Natural killer cell (primary cell): Measurements from ENCODE around the gene SYNGR1. TPM values are rescaled to one million over a fixed set of nuclear protein-coding genes. Genes with fewer than 3 reads are reported as not detected.

Source experiments
- ATAC-seq, 3 donors: fragments of 150-1000 bp in 2 of 3; fragments of 200-7000 bp in 1 of 3; cut with Tn5 transposase; 1 replicate in 1 of 3; 2 replicates in 2 of 3; pipeline ENCODE4 v1.10.0; 2021; ENCODE audit warnings: mild to moderate bottlenecking in 2 of 3, moderate library complexity in 2 of 3
- DNase-seq, 2 donors: peaks; one replicate each; pipeline versions ENCODE4 v3.0.0 to v3.0.0-alpha.2; 2013 to 2021; ENCODE audit warnings: mixed read lengths in 1 of 2
- H3K27ac ChIP-seq: one replicate; pipeline ENCODE4 v1.5.1; 2013; ENCODE audit warnings: mild to moderate bottlenecking, low read length
- H3K27me3 ChIP-seq: one replicate; pipeline ENCODE4 v1.6.1; 2013; ENCODE audit warnings: low read length; ENCODE audit not compliant: control insufficient read depth, insufficient read depth
- H3K36me3 ChIP-seq: one replicate; pipeline ENCODE4 v1.6.1; 2013; ENCODE audit warnings: low read length; ENCODE audit not compliant: control insufficient read depth, insufficient read depth
- H3K4me1 ChIP-seq: one replicate; pipeline ENCODE4 v1.6.1; 2013; ENCODE audit warnings: low read length; ENCODE audit not compliant: control insufficient read depth, insufficient read depth
- H3K4me3 ChIP-seq: one replicate; pipeline ENCODE4 v1.5.1; 2013; ENCODE audit warnings: low read length
- H3K9me3 ChIP-seq: one replicate; pipeline ENCODE4 v1.6.1; 2013; ENCODE audit warnings: low read length; ENCODE audit not compliant: control insufficient read depth, insufficient read depth
- H3K27ac Mint-ChIP-seq, 2 donors: one replicate each; pipeline ENCODE4 v1.8.0; 2022; ENCODE audit warnings: mild to moderate bottlenecking in 2 of 2, mixed read lengths in 2 of 2, moderate library complexity in 1 of 2
- H3K27me3 Mint-ChIP-seq, 2 donors: one replicate each; pipeline ENCODE4 v1.8.0; 2022; ENCODE audit warnings: low read depth in 2 of 2, mixed read lengths in 2 of 2
- H3K36me3 Mint-ChIP-seq: one replicate; pipeline ENCODE4 v1.8.0; 2022; ENCODE audit warnings: mixed read lengths
- H3K4me1 Mint-ChIP-seq, 2 donors: one replicate each; pipeline ENCODE4 v1.8.0; 2022; ENCODE audit warnings: mixed read lengths in 2 of 2
- H3K4me3 Mint-ChIP-seq: one replicate; pipeline ENCODE4 v1.8.0; 2022; ENCODE audit warnings: mild to moderate bottlenecking, moderate library complexity, mixed read lengths
- H3K9me3 Mint-ChIP-seq, 2 donors: one replicate each; pipeline ENCODE4 v1.8.0; 2022; ENCODE audit warnings: mixed read lengths in 2 of 2
- CTCF ChIP-seq: fragments of 200-600 bp; IDR thresholded peaks from one replicate; pipeline ENCODE4 v1.8.0; 2022; ENCODE audit warnings: antibody characterized with exemption
- WGBS: methylation state at CpG from one replicate; pipeline ENCODE4 v1.1.7; 2013; ENCODE audit warnings: missing lambda C conversion rate; ENCODE audit not compliant: insufficient coverage; 5-methylcytosine and 5-hydroxymethylcytosine counted together
- intact Hi-C: fragments of 100-400 bp; cut with micrococcal nuclease; formaldehyde crosslinking; loops from one replicate; pipeline ENCODE4 v1.14.2; 2022
- total RNA-seq, 4 donors: library from RNA; stranded (reverse); fragments of 120-200 nt in 1 of 4; gene quantifications; one replicate each; pipeline versions ENCODE4 v1.2.3 to v1.2.4, GENCODE V29; 2013 to 2022

Gene SYNGR1
- total RNA-seq, 3 donors from 2014 or later (not counting 1 experiment from before 2014, with no cell fraction given) = 30.3 to 35.7 (median 31.3) TPM

GRCh38 chr22:39388261-39389011 lies 38.6 kb downstream of the SYNGR1 start:
- H3K4me3 Mint-ChIP-seq = peak overlapping the region; percentile 91
- Histone ChIP-seq H3K36me3 (no peaks in the 10 kb centered on the region), H3K4me3 (peak overlapping the region; percentile 85), H3K9me3 (no peaks in the 10 kb centered on the region), H3K27ac (peak overlapping the region; percentile 89), H3K27me3 (no peaks in the 10 kb centered on the region), H3K4me1 (peaks cover 24% of the 10 kb centered on the region)
- no peaks in the 10 kb centered on the region for H3K36me3 Mint-ChIP-seq
- H3K9me3 Mint-ChIP-seq = no peaks in the 10 kb centered on the region
- peaks cover 12 to 13% of the 10 kb centered on the region in 2 donors for H3K4me1 Mint-ChIP-seq
- H3K27me3 Mint-ChIP-seq = peaks cover 0 to 3% of the 10 kb centered on the region in 2 donors
- peak overlapping the region; percentile 81 to 85 for H3K27ac Mint-ChIP-seq
- intact Hi-C loops = no loop called here
- peak; percentile 55 to 93 for DNase-seq
- ATAC-seq = peak; percentile 75 to 89 (median 79)
- no peak for TF ChIP-seq CTCF
- WGBS = under 1% methylated on average over 55 of the region's 56 CpGs

GRCh38 chr22:39389420-39389819 lies 39.6 kb downstream of the SYNGR1 start:
- no peak overlapping the region for H3K4me3 Mint-ChIP-seq
- Histone ChIP-seq H3K4me3 (no peak overlapping the region), H3K27ac (no peak overlapping the region), H3K36me3 (no peaks in the 10 kb centered on the region), H3K4me1 (peaks cover 24% of the 10 kb centered on the region), H3K9me3 (no peaks in the 10 kb centered on the region), H3K27me3 (no peaks in the 10 kb centered on the region)
- H3K27ac Mint-ChIP-seq = no peak overlapping the region
- 91% methylated on average over 8 of the region's 11 CpGs for WGBS
- no peaks in the 10 kb centered on the region for H3K36me3 Mint-ChIP-seq
- peaks cover 0 to 3% of the 10 kb centered on the region in 2 donors for H3K27me3 Mint-ChIP-seq
- TF ChIP-seq CTCF = no peak
- H3K9me3 Mint-ChIP-seq = no peaks in the 10 kb centered on the region
- intact Hi-C loops = no loop called here
- DNase-seq (no peak), ATAC-seq (no peak)
- H3K4me1 Mint-ChIP-seq = peaks cover 12 to 13% of the 10 kb centered on the region in 2 donors

- peaks cover 6 to 7% of the 10 kb centered on the region in 2 donors for H3K4me1 Mint-ChIP-seq
- no peak overlapping the region for H3K4me3 Mint-ChIP-seq
- Histone ChIP-seq H3K27ac (no peak overlapping the region), H3K36me3 (no peaks in the 10 kb centered on the region), H3K4me1 (peaks cover 20% of the 10 kb centered on the region), H3K27me3 (no peaks in the 10 kb centered on the region), H3K4me3 (no peak overlapping the region), H3K9me3 (no peaks in the 10 kb centered on the region)
- no peaks in the 10 kb centered on the region for H3K9me3 Mint-ChIP-seq
- ATAC-seq (no peak), DNase-seq (no peak)
- no peak overlapping the region for H3K27ac Mint-ChIP-seq
- H3K27me3 Mint-ChIP-seq = no peaks in the 10 kb centered on the region
- 90% methylated on average over 9 of the region's 9 CpGs for WGBS
- intact Hi-C loops = loop anchor here (10.0 kb wide), 1 partner anchor 112 kb away; the partner anchor contains the start of gene MIEF1
- no peaks in the 10 kb centered on the region for H3K36me3 Mint-ChIP-seq
- TF ChIP-seq CTCF = no peak
Observed at GRCh38 chr22:39392341-39392948, 42.7 kb downstream of the SYNGR1 start.
